ENCODE results near the gene ATF6B.

The ATF6B gene

GRCh38 chr6:32092760-32093497 lies 35.1 kb downstream of the ATF6B start:
- no peaks in the 10 kb centered on the region for H3K4me1 Mint-ChIP-seq (ENCODE audit: low read depth)
- no peaks in the 10 kb centered on the region for H3K36me3 Mint-ChIP-seq (ENCODE audit: low read depth)
- no peak overlapping the region for H3K27ac Mint-ChIP-seq
- no peak overlapping the region for H3K4me3 Mint-ChIP-seq
- peaks cover 55% of the 10 kb centered on the region for H3K27me3 Mint-ChIP-seq (ENCODE audit: low read depth)
- no peaks in the 10 kb centered on the region for H3K9me3 Mint-ChIP-seq

- Mint-ChIP-seq H3K4me3 (no peak overlapping the region), H3K27me3 (ENCODE audit: low read depth) (peaks cover 52% of the 10 kb centered on the region), H3K4me1 (ENCODE audit: low read depth) (peaks cover 7% of the 10 kb centered on the region), H3K27ac (no peak overlapping the region), H3K9me3 (no peaks in the 10 kb centered on the region), H3K36me3 (ENCODE audit: low read depth) (no peaks in the 10 kb centered on the region)
Measured at GRCh38 chr6:32089082-32089828, 38.8 kb downstream of the ATF6B start.

GRCh38 chr6:32088487-32089049 lies 39.5 kb downstream of the ATF6B start:
- Mint-ChIP-seq H3K9me3 (no peaks in the 10 kb centered on the region), H3K4me3 (no peak overlapping the region), H3K27ac (no peak overlapping the region), H3K27me3 (ENCODE audit: low read depth) (peaks cover 56% of the 10 kb centered on the region), H3K4me1 (ENCODE audit: low read depth) (peaks cover 7% of the 10 kb centered on the region), H3K36me3 (ENCODE audit: low read depth) (no peaks in the 10 kb centered on the region)

GRCh38 chr6:32087574-32088486 lies 40.2 kb downstream of the ATF6B start:
- H3K27ac Mint-ChIP-seq = no peak overlapping the region
- no peaks in the 10 kb centered on the region for H3K36me3 Mint-ChIP-seq (ENCODE audit: low read depth)
- peaks cover 57% of the 10 kb centered on the region for H3K27me3 Mint-ChIP-seq (ENCODE audit: low read depth)
- H3K4me1 Mint-ChIP-seq (ENCODE audit: low read depth) = peaks cover 7% of the 10 kb centered on the region
- no peaks in the 10 kb centered on the region for H3K9me3 Mint-ChIP-seq
- no peak overlapping the region for H3K4me3 Mint-ChIP-seq

- Mint-ChIP-seq H3K27me3 (ENCODE audit: low read depth) (peaks cover 50% of the 10 kb centered on the region), H3K9me3 (no peaks in the 10 kb centered on the region), H3K36me3 (ENCODE audit: low read depth) (no peaks in the 10 kb centered on the region), H3K27ac (no peak overlapping the region), H3K4me1 (ENCODE audit: low read depth) (peaks cover 7% of the 10 kb centered on the region), H3K4me3 (no peak overlapping the region)
Measured at GRCh38 chr6:32086661-32087573, 41.1 kb downstream of the ATF6B start.

- Mint-ChIP-seq H3K4me3 (no peak overlapping the region), H3K9me3 (no peaks in the 10 kb centered on the region), H3K36me3 (ENCODE audit: low read depth) (no peaks in the 10 kb centered on the region), H3K27me3 (ENCODE audit: low read depth) (peaks cover 52% of the 10 kb centered on the region), H3K27ac (no peak overlapping the region), H3K4me1 (ENCODE audit: low read depth) (peaks cover 7% of the 10 kb centered on the region)
Measured at GRCh38 chr6:32085759-32086459, 42.1 kb downstream of the ATF6B start.

GRCh38 chr6:32084780-32085179 lies 43.3 kb downstream of the ATF6B start:
- H3K9me3 Mint-ChIP-seq = no peaks in the 10 kb centered on the region
- H3K4me3 Mint-ChIP-seq = no peak overlapping the region
- no peak overlapping the region for H3K27ac Mint-ChIP-seq
- H3K27me3 Mint-ChIP-seq (ENCODE audit: low read depth) = peaks cover 52% of the 10 kb centered on the region
- peaks cover 7% of the 10 kb centered on the region for H3K4me1 Mint-ChIP-seq (ENCODE audit: low read depth)
- H3K36me3 Mint-ChIP-seq (ENCODE audit: low read depth) = no peaks in the 10 kb centered on the region

GRCh38 chr6:32083812-32084768 lies 44.0 kb downstream of the ATF6B start:
- no peak overlapping the region for H3K27ac Mint-ChIP-seq
- H3K4me1 Mint-ChIP-seq (ENCODE audit: low read depth) = peaks cover 7% of the 10 kb centered on the region
- no peaks in the 10 kb centered on the region for H3K36me3 Mint-ChIP-seq (ENCODE audit: low read depth)
- no peaks in the 10 kb centered on the region for H3K9me3 Mint-ChIP-seq
- H3K4me3 Mint-ChIP-seq = no peak overlapping the region
- H3K27me3 Mint-ChIP-seq (ENCODE audit: low read depth) = peaks cover 45% of the 10 kb centered on the region

GRCh38 chr6:32082935-32083334 lies 45.1 kb downstream of the ATF6B start:
- H3K36me3 Mint-ChIP-seq (ENCODE audit: low read depth) = no peaks in the 10 kb centered on the region
- peaks cover 40% of the 10 kb centered on the region for H3K27me3 Mint-ChIP-seq (ENCODE audit: low read depth)
- H3K9me3 Mint-ChIP-seq = no peaks in the 10 kb centered on the region
- H3K27ac Mint-ChIP-seq = no peak overlapping the region
- peaks cover 7% of the 10 kb centered on the region for H3K4me1 Mint-ChIP-seq (ENCODE audit: low read depth)
- H3K4me3 Mint-ChIP-seq = no peak overlapping the region

GRCh38 chr6:32082478-32082877 lies 45.6 kb downstream of the ATF6B start:
- H3K4me3 Mint-ChIP-seq = no peak overlapping the region
- peaks cover 7% of the 10 kb centered on the region for H3K4me1 Mint-ChIP-seq (ENCODE audit: low read depth)
- H3K27me3 Mint-ChIP-seq (ENCODE audit: low read depth) = peaks cover 40% of the 10 kb centered on the region
- no peak overlapping the region for H3K27ac Mint-ChIP-seq
- H3K9me3 Mint-ChIP-seq = no peaks in the 10 kb centered on the region
- H3K36me3 Mint-ChIP-seq (ENCODE audit: low read depth) = no peaks in the 10 kb centered on the region

- peaks cover 34% of the 10 kb centered on the region for H3K27me3 Mint-ChIP-seq (ENCODE audit: low read depth)
- no peak overlapping the region for H3K4me3 Mint-ChIP-seq
- no peak overlapping the region for H3K27ac Mint-ChIP-seq
- peaks cover 1% of the 10 kb centered on the region for H3K4me1 Mint-ChIP-seq (ENCODE audit: low read depth)
- no peaks in the 10 kb centered on the region for H3K9me3 Mint-ChIP-seq
- no peaks in the 10 kb centered on the region for H3K36me3 Mint-ChIP-seq (ENCODE audit: low read depth)
Measured at GRCh38 chr6:32081168-32081990, 46.7 kb downstream of the ATF6B start.
